PC-9 (cell line): Measurements from ENCODE around the gene SLIT1.

ENCODE experiments used
- CTCF ChIP-seq: fragments of 200-600 bp; sonication (generic); conservative IDR thresholded peaks from 2 replicates; pipeline ENCODE4 v1.6.1; 2017; ENCODE audit warnings: mixed run types, antibody characterized with exemption, mild to moderate bottlenecking, moderate library complexity
- EZH2 ChIP-seq: fragments of 200-600 bp; sonication (generic); IDR thresholded peaks from 2 replicates; pipeline ENCODE4 v1.8.0; 2017; ENCODE audit warnings: antibody characterized with exemption, low read depth

GRCh38 chr10:97224483-97225435 lies 39.0 kb upstream of the SLIT1 start:
- no peak for TF ChIP-seq CTCF
- no peak for TF ChIP-seq EZH2
